ENCODE results near the gene SUV39H1.
A peak's percentile ranks its signal among the peaks of the same experiment; 100 is the strongest.
"Not testable (repeated sequence)": the region's sequence is repeated elsewhere in the genome, so short reads cannot be mapped to it uniquely, and the experiment has no call there.

Gene SUV39H1, protein sequence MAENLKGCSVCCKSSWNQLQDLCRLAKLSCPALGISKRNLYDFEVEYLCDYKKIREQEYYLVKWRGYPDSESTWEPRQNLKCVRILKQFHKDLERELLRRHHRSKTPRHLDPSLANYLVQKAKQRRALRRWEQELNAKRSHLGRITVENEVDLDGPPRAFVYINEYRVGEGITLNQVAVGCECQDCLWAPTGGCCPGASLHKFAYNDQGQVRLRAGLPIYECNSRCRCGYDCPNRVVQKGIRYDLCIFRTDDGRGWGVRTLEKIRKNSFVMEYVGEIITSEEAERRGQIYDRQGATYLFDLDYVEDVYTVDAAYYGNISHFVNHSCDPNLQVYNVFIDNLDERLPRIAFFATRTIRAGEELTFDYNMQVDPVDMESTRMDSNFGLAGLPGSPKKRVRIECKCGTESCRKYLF

DNA sequence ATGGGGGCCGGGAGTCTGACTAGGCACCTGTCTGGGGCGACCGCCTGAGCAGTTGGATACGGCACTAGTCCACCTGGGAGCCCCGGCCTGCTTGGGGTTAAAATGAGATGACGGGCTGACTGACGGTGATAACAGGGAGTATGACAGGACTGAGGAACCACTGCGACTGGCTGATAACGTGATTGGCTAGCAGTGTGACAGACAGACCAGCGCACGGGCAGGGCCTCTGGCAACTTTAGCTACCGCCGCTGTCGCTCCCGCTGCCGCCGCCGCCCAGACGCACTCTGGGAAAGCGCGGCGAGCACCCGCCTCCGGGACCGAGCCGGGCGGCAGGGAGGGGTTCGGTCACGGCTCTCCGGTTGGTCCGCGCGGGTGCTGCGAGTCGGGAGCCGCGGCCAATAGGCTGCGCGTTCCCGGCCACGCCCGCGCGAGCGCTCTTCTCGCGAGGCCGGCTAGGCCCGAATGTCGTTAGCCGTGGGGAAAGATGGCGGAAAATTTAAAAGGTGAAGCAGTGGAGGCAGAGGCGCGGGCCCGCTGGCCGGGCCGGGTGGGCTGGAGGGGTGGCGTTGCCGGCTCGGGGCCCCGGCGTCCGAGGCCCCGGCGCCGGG lies at the start of gene SUV39H1:
Gene SUV39H1 (plus strand): TSS at position 434 of the 608 bp plus-strand sequence. CDS start 51 bp downstream, at position 485.
- DNase-seq (ENCODE audit: low read depth): peak; percentile 74

GRCh38 chrX:48648336-48648751 lies 48.2 kb upstream of the SUV39H1 start:
- peak; percentile 9 for DNase-seq (ENCODE audit: low read depth)

DNA sequence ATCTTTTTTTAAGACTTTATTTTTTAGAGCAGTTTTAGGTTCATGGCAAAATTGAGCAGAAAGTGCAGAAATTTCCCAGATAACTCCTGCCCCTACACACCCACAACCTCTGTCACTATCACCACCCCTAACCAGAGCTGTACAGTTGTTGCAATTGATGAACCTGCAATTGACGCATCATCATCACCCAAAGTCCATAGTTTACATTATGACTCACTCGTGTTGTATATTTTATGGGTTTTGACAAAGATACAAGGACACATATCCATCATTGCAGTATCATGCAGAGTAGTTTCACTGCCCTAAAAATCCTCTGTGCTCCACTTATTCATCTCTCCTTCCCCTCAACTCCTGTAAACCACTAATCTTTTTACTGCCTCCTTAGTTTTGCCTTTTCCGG lies 47.4 kb upstream of the SUV39H1 start:
- no peak for DNase-seq (ENCODE audit: low read depth)

DNA sequence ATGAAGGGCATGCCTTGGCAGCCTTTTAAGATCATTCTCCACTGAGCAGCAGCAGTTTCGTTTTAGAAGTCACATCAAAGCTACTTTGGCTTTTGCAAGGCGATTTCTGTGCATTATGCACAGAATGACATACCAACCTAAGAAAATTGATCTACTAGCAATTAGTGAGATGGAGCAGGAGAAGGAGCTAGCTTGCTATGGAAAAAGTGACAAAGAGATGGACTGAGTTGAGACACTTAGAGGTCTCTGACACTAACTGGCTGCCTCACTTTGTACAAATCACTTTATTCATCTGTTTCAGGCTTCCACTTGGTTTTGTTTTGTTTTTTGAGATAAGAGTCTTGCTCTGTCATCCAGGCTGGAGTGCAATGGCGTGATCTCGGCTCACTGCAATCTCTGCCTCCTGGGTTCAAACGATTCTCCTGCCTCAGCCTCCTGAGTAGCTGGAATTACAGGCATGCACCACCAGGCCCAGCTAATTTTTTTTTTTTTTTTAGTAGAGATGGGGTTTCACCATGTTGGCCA lies 44.4 kb upstream of the SUV39H1 start:
- DNase-seq (ENCODE audit: low read depth): not testable (repeated sequence)

DNA sequence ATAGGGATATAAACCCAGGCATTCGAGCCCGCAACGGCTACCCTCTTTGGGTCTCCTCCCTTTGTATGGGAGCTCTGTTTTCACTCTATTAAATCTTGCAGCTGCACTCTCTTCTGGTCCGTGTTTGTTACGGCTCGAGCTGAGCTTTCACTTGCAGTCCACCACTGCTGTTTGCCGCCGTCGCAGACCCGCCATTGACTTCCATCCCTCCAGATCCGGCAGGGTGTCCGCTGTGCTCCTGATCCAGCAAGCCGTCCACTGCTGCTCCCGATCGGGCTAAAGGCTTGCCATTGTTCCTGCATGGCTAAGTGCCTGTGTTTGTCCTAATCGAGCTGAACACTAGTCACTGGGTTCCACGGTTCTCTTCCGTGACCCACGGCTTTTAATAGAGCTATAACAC lies 41.8 kb upstream of the SUV39H1 start:
- not testable (repeated sequence) for DNase-seq (ENCODE audit: low read depth)

GRCh38 chrX:48659686-48660085 lies 36.8 kb upstream of the SUV39H1 start:
- not testable (repeated sequence) for DNase-seq (ENCODE audit: low read depth)

GRCh38 chrX:48663241-48663640 lies 33.3 kb upstream of the SUV39H1 start:
- DNase-seq (ENCODE audit: low read depth): no peak

- DNase-seq (ENCODE audit: low read depth): no peak
Measured at GRCh38 chrX:48664156-48664555, 32.4 kb upstream of the SUV39H1 start.

DNA sequence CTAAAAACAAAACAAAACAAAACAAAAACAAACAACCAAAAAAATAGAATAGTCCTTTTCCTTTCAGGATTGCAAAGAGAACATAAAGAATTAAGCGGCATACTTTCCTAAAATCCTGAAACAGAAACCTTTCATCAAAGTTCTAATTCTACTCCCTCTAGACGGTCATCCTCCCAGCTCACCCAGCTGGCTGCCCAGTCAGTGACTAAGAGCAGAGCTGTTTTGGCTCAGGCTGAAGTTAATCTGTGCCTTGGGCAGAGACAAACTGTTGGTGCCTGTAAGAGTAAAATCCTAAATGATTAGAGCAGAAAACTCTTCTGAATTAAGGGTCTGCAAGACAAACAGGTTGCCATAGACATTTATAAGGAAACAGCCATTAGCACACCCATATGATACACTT lies 30.5 kb upstream of the SUV39H1 start:
- DNase-seq (ENCODE audit: low read depth): no peak

- no peak for DNase-seq (ENCODE audit: low read depth)
Measured at GRCh38 chrX:48666649-48667048, 29.9 kb upstream of the SUV39H1 start.

DNA sequence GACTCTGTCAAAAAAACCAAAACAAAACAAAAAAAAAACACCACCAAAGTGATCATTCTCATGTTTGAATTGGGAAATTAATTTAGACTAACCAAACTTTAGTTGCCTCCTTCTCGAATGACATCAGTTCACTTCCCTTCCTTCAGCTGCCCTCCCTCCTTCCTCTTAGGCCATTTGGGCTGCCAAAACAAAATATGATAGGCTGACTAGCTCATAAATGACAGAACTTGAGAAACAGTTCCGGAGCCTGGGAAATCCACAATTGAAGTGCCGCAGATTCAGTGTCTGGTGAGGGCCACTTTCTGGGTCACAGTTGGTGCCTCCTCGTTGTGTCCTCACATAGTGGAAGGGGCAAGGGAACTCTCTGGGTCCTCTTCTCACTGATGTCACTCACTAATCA lies 29.0 kb upstream of the SUV39H1 start:
- no peak for DNase-seq (ENCODE audit: low read depth)

GRCh38 chrX:48668187-48668586 lies 28.3 kb upstream of the SUV39H1 start:
- not testable (repeated sequence) for DNase-seq (ENCODE audit: low read depth)

DNA sequence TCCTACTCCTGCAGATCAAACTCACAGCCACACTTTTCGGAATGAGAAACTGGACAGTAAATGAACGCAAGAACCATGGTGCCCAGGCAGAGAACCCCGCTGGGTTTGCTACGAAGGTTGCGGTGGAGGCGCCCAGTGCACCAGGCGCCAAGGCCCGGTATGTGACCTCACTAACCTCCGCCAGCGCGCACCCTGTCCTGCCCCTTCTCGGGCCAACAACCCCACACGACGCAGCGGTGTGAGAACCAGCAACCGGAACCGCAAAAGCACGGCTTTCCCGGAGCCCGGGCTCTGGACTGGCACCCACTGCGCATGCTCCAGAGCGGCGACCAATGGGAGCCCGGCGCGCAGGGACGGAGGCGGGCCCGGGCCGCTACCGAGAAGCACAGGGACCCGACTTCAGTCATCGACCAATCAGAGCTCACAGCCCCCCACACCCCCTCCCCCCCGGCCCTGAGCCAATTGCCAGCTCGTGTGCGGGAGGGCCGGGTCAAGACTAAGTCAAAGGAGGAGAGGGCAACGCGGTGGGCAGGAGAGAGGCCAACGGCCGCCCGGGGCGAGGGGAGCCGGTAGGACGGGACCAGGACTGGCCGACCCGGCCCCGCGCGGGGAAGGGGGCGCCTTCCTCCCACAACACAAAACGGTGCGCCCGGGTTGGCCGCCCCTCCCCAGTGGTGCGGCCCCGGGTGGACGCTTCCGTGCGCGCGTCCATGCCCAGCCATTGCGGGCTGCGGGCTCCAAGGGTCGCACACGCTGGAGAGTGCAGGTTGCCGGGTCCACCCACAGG lies 20.2 kb upstream of the SUV39H1 start:
- peak; percentile 84 for DNase-seq (ENCODE audit: low read depth)

DNA sequence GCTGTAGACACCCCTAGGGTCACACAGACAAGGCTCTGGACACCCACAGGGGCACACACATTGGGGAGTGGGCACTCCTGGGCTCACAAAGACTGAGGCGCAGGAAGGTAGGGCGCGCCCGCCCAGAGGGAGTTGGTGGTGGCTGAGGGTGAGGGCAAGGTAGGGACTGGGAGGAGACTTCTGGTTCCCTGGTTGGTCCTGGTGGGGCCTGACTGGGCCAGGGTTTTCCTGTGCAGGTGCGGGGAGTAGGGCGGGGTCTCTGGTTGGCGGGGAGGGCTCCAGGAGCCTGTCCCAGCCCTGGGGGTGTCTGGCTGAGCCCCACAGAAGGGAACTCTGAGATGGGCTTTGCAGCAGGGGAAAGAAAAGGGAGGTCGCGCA lies 19.7 kb upstream of the SUV39H1 start:
- DNase-seq (ENCODE audit: low read depth): no peak

DNA sequence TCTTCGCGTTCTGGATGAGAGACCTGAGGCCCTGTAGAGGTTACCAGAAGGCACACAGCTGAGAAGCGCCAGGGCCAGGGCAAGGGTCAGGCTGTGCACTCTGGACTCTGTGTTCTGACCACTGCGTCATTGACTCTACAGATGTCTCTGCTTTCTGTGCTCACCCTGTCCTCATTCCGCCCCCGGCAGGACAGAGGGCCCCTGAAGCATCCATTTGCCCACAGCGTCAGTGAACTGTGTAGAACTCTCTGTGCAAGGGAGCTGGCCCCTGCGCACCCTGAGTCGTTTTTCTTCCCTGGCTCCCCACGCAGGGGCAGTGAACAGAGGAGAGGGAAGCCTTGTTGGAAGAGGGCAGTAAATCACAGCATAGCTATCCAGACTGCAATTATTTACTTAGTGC lies 19.0 kb upstream of the SUV39H1 start:
- DNase-seq (ENCODE audit: low read depth): no peak

GRCh38 chrX:48680467-48680866 lies 16.1 kb upstream of the SUV39H1 start:
- DNase-seq (ENCODE audit: low read depth): not testable (repeated sequence)

GRCh38 chrX:48680925-48681324 lies 15.6 kb upstream of the SUV39H1 start:
- not testable (repeated sequence) for DNase-seq (ENCODE audit: low read depth)

- no peak for DNase-seq (ENCODE audit: low read depth)
Measured at GRCh38 chrX:48681539-48682183, 14.9 kb upstream of the SUV39H1 start.

- DNase-seq (ENCODE audit: low read depth): not testable (repeated sequence)
Measured at GRCh38 chrX:48682795-48683194, 13.7 kb upstream of the SUV39H1 start.

- no peak for DNase-seq (ENCODE audit: low read depth)
Measured at GRCh38 chrX:48683411-48683982, 13.0 kb upstream of the SUV39H1 start, which contains the start of gene WAS. TSS of gene WAS (plus strand) at chrX:48683799. CDS start at chrX:48683854, 55 bp downstream.

GRCh38 chrX:48684134-48684533 lies 12.4 kb upstream of the SUV39H1 start:
- DNase-seq (ENCODE audit: low read depth): no peak
